GM18909 (cell line): ENCODE results near the gene PPARGC1A.

ENCODE experiments used
- ATAC-seq: cut with Tn5 transposase; IDR thresholded peaks from one replicate; pipeline ENCODE4 v1.9.1; 2021; ENCODE audit warnings: mild to moderate bottlenecking; ENCODE audit not compliant: unreplicated experiment, poor library complexity

Gene PPARGC1A

DNA sequence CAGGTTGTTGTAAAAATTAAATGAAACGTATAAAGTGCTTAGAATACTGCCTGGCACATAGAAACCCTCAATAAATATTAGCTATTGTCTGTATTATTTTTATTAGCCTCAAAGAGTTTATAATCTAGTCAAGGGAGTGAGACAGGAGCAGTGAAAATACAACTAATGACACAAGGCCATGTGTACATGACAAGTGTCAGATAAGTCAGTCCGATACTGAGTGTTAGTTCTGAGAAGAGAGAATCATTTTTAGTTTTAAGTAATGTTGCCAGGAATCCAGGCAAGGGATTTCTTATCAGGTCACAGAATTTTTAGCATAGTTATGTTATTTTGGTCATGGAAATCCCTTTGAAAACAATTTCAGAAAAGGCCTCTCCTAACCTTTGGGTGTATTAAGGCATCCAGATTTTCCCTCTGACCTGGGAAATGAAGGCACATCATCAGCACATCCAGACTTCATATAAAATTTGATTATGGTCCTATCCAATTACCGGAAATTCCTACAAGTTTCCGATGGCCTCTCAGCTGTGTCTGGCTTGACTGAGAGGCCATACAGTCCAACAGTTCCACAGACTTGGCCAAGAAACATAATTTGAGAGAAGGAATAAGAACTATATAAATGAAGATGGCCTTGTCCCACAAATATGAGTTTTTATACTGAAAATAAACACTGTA, 35.7 kb downstream of the PPARGC1A start:
- no peak for ATAC-seq

DNA sequence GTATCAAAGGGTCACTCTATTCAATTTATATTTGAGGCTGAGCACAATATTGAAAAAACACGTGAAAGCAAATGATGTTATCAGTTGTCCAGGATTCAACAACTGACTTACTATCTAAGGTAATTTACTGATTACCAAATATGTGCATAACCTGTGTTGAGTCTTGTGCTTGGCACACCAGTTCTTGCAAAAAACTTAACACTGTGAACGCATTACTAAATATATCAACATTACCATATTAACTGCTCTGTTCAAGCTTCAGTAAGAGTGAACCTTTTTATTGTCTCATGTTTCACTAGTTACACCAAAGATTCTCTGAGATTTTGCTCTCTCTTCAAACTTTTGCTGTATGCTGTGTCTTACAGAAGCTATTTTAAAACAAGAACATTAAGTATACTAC, 38.4 kb downstream of the PPARGC1A start:
- no peak for ATAC-seq

DNA sequence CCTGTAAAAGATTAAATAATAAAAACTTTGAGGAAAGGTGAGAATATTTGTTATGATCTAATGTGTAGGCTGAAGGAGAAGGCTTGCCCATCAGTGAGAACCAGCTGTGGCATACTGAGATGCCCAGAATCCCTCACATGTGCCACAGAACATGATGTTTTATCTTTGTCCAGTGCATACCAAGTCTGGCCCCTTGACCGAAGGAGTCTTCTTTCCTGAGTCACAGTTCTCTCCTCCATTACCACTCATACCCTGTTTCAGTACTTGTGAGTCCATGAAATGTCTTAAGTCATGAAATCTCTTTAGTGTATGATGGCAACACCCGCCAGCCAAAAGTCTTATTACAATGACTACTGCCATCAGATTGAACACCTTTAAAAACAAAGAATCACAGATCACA, 42.7 kb downstream of the PPARGC1A start:
- ATAC-seq = no peak

DNA sequence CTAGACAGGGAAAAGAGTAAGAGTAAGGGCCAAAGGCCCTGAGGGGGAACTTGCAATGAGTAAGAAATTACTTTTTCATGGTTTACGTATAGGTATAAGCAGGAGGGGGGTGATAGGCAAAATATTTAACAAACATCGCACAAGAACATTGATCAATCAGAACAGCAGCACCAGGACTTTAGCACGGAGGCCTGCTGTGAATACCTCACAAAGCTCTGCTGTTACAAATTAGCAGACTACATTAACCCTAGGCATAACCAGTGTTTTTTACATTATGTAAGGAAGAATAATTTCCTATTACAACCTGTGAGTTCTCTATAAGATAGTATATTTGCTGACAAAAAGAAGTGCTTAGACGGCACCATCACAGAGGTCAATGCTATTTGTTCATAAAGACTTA, 44.9 kb downstream of the PPARGC1A start:
- ATAC-seq = no peak

DNA sequence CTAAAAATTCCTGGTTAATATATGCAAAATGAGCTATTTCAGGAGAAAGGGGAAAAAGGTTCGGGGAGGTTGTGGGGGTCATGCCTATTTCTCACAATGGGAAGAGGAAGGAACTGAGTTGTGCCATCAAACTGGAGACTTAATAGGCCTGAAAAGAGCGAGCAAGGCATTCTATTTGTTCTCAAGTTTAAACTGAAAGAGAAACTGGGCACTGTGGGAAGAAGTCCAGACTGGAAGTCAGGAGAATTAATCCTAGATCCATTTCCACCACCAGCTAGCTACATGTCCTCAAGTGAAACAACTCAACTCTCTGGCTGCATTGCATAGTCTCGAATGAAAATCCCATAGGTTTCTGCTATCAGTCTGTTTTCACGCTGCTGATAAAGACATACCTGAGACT, 50.6 kb downstream of the PPARGC1A start:
- no peak for ATAC-seq

DNA sequence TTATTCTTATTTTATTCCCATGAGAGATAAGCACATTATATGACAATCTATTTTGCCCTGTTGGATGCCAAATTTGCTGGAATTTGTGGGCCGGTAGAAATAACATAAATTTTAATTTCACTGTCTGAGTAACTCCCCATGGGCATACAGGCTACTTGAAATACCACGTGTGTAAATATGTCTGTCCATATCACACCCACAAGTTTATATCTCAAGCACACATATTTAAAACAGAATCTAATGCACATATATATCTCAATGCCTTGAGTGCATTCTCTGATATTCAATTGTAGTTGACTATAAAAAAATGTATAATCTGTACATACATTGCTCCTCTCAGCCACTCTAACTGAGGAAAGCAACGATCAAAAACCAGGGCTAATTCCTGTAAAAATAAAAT, 51.2 kb downstream of the PPARGC1A start:
- no peak for ATAC-seq

DNA sequence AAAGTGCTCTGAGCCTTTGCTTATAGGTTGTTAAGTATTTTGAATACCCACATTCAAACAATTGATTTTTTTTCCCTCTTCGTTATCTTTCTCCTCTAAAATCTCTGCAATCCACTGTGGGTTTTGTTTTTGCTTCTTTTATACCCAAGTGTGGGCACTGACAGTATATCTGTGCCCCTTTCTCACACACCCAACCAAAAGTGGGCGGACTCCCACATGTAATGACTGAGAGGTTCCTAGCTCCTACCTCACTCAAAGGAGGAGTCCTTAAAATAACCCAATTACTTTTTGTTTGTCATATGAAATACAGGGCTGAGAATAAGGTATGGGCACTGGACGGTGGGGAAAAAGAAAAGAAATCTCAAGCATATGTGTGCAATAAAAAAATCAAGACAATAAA, 51.7 kb downstream of the PPARGC1A start:
- ATAC-seq = no peak

DNA sequence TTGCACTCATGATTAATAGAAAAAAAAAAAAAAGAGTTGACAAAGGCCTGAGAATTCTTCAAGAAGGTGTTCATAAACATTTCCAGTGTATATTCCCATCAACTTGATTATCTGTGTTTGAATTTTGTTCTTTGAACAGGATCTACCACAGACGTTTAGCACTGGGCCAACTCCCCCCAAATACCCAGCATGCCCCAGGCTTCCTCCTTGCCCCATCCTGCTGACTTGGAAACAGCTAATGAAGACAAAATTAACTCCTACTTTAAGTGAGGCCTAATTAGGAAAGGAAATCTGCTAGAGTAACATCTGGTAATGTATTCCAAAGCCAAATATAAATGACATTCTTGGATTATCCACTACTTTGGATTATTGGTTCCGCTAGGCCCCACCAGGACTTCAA, 52.5 kb downstream of the PPARGC1A start:
- ATAC-seq = no peak

DNA sequence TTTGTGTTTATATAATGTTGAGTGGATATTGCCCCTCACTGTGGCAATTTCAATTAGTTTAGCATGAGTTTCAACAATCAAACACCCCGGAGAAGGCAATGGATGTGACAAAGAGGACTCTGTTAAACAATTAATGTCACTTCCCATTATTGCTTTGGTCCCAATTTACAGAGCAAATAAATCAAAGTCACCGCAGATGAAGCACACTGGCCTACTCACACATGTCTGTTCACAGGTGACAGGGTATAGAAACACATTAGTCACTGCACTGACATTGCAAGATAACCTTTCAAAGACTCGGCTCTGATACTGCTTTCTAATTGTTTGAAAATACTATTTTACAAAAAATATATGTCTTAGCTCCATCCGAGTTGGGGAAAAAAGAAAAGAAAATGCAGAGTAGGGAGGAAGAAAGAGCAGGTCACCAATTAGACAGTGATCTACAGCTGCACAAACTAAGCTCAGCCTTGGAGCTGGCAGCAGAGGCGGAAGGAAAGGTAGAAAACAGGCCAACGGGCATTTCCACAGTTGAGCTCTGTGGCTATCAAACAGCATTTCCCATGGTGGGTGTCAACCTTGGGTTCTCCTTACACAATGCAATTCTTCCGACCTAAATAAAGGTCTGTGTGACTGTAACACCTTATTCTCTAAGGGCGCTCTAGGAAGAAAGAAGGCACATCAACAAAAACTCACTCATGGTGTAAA, 53.9 kb downstream of the PPARGC1A start:
- no peak for ATAC-seq

DNA sequence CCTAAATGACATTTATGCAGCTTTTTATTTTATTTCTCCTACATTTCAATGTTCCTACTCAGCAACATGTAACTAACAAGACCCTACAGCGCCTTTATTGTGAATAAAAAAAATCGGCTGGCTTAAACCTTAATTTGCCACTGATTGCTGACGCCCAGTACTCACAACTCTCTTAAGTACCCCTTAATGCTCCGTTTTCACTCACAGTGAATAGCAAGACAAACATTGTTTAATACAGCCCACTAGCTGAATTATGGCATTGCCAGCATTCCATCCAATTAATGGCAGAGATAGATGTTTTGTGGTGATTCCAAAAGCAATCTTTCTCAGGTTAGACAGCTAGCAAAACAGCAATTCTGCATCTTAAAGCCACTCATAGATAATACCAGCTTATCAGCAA, 61.1 kb downstream of the PPARGC1A start:
- ATAC-seq = no peak

DNA sequence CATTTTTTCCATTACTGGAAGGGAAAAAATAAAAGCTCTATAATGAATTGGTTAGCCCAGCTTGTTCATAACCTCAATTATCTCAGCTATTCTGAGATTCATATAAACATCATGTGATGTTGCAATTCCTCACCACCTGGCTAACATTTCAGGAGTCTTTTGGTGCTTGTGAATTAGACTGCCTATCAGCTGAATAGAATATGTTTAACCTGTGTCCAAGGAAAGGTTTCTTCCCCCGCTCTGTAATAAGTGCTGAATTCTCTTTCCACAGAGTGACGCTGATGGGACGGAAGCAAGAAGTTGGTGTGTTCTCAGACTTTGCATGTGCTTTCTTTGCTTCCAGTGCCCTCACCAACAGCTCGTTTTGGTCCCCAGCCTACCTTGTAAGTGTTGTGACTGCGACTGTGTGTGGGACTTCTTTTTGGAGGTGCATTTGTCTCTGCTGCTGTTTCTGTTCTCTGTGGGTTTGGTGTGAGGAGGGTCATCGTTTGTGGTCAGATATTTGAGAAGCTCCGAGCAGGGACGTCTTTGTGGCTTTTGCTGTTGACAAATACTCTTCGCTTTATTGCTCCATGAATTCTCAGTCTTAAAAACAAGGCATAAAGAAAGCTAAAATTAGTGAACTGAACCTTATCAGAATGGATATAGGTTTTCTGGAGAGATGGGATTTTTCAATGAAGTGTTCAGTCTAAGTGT, 61.7 kb downstream of the PPARGC1A start:
- ATAC-seq = no peak

DNA sequence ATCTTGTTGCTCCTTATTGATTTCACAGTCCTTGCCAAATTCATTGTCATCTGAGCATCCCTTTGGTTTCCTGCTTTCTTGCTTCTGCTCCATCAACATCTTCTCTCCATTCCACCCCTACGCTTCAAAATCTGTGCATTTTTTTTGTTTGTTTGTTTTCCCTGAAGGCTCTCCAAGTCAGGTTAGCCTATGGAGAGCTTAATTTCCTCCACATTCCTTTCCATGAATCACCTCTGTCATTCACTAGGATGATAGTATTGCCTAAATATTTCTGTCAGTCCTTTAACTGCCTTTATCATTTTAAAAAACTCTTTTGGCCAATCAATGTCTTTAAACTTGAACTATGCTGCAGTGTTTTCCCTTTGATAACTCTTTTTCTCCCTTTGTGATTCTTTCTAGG, 67.7 kb downstream of the PPARGC1A start:
- ATAC-seq = no peak

DNA sequence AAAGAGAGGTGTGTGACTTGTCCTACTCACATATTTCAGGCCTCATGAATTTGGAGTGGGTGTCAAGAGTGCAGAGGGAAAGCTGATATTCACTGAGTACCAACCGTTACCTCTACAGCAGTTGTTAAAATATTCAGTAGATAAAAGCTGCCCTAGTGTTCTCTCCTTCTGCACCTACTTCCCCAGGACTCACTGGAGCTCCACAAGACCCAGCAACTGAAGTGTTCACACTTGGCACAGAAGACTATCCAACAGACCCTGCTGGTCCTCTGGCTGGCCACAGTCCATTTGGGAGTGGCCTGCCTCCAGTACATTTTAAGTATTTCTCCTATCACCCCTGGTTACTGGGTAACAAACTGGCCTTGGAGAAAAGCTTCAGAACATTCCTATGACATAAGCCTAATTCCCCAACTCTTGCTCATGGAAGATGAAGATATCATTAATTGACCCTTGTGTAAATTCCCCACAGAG, 70.8 kb downstream of the PPARGC1A start:
- ATAC-seq = no peak

DNA sequence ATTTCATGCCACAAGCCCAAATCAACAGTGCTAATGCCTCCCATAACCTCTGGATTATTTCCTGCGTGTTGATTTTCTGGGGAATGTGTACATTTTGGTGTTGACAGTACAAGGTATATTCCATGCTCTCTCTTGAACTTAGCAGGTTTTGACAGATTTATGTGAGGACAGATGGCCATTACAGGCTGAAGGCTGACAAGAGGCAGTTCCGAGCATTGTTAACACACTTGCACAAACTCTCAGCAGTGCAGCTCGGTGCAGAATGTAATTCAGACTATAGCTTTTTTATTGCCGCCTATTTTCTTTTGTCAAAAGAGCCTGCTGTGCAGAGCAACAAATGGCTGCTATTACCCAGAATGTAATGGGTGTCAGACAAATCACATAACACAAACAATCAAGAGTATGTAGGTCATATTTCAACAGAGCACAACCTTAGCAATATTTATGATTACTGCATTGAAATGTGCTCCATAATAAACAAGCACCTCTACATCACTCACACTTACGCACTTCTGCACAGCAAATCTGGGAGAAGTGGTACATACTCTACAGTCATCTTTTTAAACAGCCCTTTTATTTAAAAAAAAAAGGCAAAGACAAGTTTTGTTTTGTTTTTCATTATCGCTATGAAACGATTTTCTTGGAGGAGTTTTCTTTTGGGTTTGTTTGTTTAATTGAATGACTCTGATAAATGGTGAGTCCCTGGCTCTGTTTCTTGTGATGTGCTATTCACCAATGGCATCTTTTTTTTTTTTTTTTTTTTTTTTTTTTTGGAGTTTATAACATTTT, 71.6 kb downstream of the PPARGC1A start:
- no peak for ATAC-seq

DNA sequence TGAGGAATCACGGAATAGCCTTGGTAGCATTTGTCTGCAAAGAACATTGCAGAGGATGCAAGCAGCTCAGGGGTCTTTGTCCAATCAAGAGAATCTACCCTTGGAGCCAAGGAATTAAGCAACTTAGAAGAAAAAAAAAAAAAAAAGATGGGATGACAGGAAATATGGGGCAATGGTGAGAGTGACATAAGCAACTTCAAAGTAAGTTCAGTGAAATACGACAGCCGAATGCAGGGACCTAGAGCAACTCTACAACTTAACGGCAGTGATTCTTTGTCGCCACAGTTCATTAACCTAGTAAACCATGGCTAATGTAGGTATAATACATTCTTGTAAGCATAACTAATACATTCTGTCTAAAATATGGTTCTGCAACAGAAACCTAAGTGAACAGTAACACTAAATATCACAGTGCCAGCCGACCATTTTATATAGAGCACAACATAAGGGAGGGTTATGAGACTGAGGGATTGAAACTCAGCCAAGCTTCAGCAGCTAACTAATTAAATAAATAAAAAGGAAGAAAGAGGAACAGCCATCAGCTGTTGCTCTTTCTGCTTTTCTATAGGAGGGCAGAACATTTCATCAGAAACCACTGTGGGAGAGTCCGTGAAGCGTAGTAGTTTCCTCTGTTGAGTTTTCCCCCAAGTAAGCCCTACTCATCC, 74.7 kb downstream of the PPARGC1A start:
- no peak for ATAC-seq

DNA sequence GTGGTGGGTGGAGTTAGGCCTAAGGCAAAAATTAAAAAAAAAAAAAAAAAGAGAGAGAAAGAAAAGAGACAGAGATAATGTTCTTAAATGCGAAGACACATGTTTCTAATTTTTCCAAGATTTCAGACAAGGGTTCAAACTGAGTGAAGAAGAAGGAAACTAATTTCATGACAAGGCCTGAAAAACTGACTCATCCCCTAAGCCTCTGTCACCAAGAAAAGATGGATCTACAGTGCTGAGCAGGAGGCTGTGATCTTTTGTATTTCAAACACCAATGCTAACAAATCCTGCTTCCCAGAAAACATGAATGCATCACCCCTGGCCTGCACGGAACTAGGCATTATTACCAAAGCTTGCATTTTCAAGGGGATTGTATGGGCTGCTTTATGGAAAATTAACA, 75.3 kb downstream of the PPARGC1A start:
- ATAC-seq = no peak

DNA sequence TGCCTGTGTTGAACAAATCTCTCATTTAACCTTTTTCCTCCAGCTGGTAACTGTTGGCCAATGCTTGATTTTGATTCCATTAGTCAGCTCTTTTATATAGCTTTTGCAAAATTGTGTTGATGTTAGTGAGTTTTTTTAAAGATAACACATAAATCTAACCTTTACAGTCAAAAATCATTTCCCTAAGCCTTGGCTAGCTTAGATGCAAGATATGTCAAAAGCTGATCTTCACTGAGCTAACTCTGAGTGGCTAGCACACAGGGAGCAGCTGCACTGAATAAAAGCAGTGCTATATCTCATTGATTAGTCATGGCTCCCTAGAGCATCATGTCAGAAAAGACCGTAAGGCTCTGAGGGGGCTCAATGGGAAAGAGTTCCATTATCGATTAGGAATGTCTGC, 78.7 kb downstream of the PPARGC1A start:
- ATAC-seq = no peak

DNA sequence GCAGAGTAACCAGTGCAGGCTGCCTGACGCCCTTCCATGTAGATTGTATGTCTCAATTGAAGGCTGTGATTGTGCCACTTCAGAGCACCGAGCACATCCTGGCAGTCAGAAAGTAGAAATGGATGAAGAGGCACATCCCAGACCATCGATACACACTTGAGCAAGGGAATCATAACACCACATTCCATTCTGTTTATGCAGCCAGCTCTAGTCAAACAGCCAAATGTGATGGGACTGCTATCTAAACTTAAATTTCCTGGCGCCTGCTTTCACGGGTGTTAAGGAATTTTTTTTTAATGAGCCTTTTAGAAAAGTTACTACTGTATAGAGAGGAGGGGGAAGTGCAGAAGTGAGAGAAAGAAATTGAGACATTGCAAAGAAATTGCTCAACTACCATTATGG, 84.4 kb downstream of the PPARGC1A start:
- no peak for ATAC-seq

DNA sequence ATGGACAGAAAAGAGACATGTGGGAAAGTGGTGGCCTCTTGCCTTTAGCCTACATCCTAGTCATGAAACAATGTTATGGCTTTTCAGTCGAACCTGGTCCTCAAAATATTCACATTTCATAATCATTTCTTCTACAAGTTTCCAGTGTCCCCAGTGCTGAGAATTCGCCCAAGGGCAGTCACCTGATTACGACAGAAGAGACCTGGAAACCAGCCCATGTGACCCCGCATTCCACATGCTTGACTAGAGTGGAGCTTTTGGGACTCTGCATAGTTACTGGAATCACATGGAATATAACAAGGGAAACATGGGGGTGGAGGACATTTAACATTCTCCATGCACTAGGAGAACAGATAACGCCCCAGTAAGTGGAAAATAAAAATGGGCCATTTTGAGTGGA, 100.1 kb downstream of the PPARGC1A start:
- no peak for ATAC-seq

DNA sequence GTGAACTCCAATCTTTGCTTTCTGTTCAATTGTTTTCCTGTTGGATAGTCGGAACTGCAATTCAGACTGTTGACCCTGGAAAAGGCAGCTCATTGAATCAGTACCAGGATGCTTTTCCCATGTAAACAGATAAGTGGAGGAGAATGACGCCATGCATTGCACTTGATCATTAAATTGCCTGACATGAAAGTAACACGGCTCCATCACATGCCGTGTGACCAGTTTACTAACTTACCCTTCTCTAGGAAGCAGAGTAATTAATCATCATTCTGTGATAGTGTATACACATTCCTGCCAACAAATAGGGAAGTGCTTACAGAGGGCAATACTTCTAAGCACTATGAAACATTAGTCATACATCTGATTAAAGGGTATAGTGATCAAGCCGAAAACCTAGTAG, 101.4 kb downstream of the PPARGC1A start:
- no peak for ATAC-seq
